CD14-positive monocyte (primary cell): ENCODE measurements around the gene ABHD17C. TPM values are rescaled to one million over a fixed set of nuclear protein-coding genes. Genes with fewer than 3 reads are reported as not detected.

Experiments used
- DNase-seq, 3 donors: peaks; one replicate each; pipeline ENCODE4 v3.0.0-alpha.2; 2011 to 2022
- H2AFZ ChIP-seq: 2 replicates; pipeline ENCODE4 v1.6.0; 2012; ENCODE audit warnings: mild to moderate bottlenecking, low read depth, low read length, inconsistent platforms; ENCODE audit not compliant: insufficient read depth, poor library complexity, severe bottlenecking
- H3K27ac ChIP-seq, 2 donors: 1 replicate in 1 of 2; 2 replicates in 1 of 2; pipeline ENCODE4 v1.5.1; 2012 to 2013; ENCODE audit warnings: low read length in 2 of 2, control low read depth in 1 of 2, inconsistent platforms in 1 of 2, low read depth in 1 of 2, mild to moderate bottlenecking in 1 of 2
- H3K27me3 ChIP-seq, 2 donors: one replicate each; pipeline versions ENCODE4 v1.6.0 to v1.6.1; 2011 to 2013; ENCODE audit warnings: low read length in 2 of 2; ENCODE audit not compliant: control insufficient read depth in 2 of 2, insufficient read depth in 2 of 2
- H3K36me3 ChIP-seq, 2 donors: replicated peaks in 1 of 2; 1 replicate in 1 of 2; 2 replicates in 1 of 2; pipeline versions ENCODE4 v1.5.1 to v1.6.1; 2012 to 2013; ENCODE audit warnings: low read length in 2 of 2, control low read depth in 1 of 2, inconsistent platforms in 1 of 2, mild to moderate bottlenecking in 1 of 2; ENCODE audit not compliant: insufficient read depth in 2 of 2, control insufficient read depth in 1 of 2
- H3K4me1 ChIP-seq, 2 donors: 1 replicate in 1 of 2; 2 replicates in 1 of 2; pipeline versions ENCODE4 v1.5.1 to v1.6.1; 2012 to 2013; ENCODE audit warnings: low read length in 2 of 2, control low read depth in 1 of 2, inconsistent platforms in 1 of 2, mild to moderate bottlenecking in 1 of 2, moderate library complexity in 1 of 2; ENCODE audit not compliant: insufficient read depth in 2 of 2, control insufficient read depth in 1 of 2
- H3K4me2 ChIP-seq: replicated peaks from 2 replicates; pipeline ENCODE3; 2012; ENCODE audit warnings: low read length, moderate library complexity, mild to moderate bottlenecking; ENCODE audit not compliant: poor library complexity, severe bottlenecking; ENCODE audit errors: extremely low read depth
- H3K4me3 ChIP-seq, 3 experiments: fragments of 200-600 bp in 1 of 3; sonication (generic) in 1 of 3; replicated peaks in 1 of 3; 1 replicate in 2 of 3; 2 replicates in 1 of 3; pipeline ENCODE4 v1.5.1; 2011 to 2013; ENCODE audit warnings: low read length in 3 of 3, mild to moderate bottlenecking in 3 of 3, control low read depth in 2 of 3, low read depth in 2 of 3, inconsistent platforms in 1 of 3, moderate library complexity in 1 of 3
- H3K79me2 ChIP-seq: 2 replicates; pipeline ENCODE4 v1.6.0; 2012; ENCODE audit warnings: mild to moderate bottlenecking, control low read depth, inconsistent platforms, low read length, moderate library complexity; ENCODE audit not compliant: insufficient read depth
- H3K9ac ChIP-seq: 2 replicates; pipeline ENCODE4 v1.6.0; 2017; ENCODE audit warnings: low read length, mild to moderate bottlenecking; ENCODE audit not compliant: insufficient read depth, poor library complexity, severe bottlenecking
- H3K9me3 ChIP-seq, 2 donors: replicated peaks in 1 of 2; 1 replicate in 1 of 2; 2 replicates in 1 of 2; pipeline versions ENCODE4 v1.5.1 to v1.6.1; 2012 to 2013; ENCODE audit warnings: low read length in 2 of 2, control low read depth in 1 of 2; ENCODE audit not compliant: control insufficient read depth in 1 of 2, insufficient read depth in 1 of 2
- H4K20me1 ChIP-seq: 2 replicates; pipeline ENCODE4 v1.6.0; 2012; ENCODE audit warnings: mild to moderate bottlenecking, low read length, control low read depth, moderate library complexity; ENCODE audit not compliant: insufficient read depth
- H3K27ac Mint-ChIP-seq, 7 donors: one replicate each; pipeline ENCODE4 v1.8.0; 2020; ENCODE audit warnings: mild to moderate bottlenecking in 7 of 7, mixed read lengths in 7 of 7, moderate library complexity in 6 of 7, inconsistent platforms in 2 of 7
- H3K27me3 Mint-ChIP-seq, 3 donors: one replicate each; pipeline ENCODE4 v1.8.0; 2021 to 2022; ENCODE audit warnings: low read depth in 3 of 3, mild to moderate bottlenecking in 3 of 3, mixed read lengths in 3 of 3, moderate library complexity in 3 of 3, inconsistent platforms in 1 of 3
- H3K36me3 Mint-ChIP-seq, 2 donors: one replicate each; pipeline ENCODE4 v1.8.0; 2020; ENCODE audit warnings: mixed read lengths in 2 of 2, inconsistent platforms in 1 of 2, mild to moderate bottlenecking in 1 of 2
- H3K4me1 Mint-ChIP-seq: one replicate; pipeline ENCODE4 v1.8.0; 2020; ENCODE audit warnings: mild to moderate bottlenecking, mixed read lengths
- H3K4me3 Mint-ChIP-seq, 2 donors: one replicate each; pipeline ENCODE4 v1.8.0; 2020; ENCODE audit warnings: mild to moderate bottlenecking in 2 of 2, mixed read lengths in 2 of 2, moderate library complexity in 1 of 2
- H3K9me3 Mint-ChIP-seq, 7 donors: one replicate each; pipeline ENCODE4 v1.8.0; 2020 to 2022; ENCODE audit warnings: mixed read lengths in 7 of 7, mild to moderate bottlenecking in 6 of 7, moderate library complexity in 6 of 7, inconsistent platforms in 2 of 7
- CTCF ChIP-seq: fragments of 200-600 bp; IDR thresholded peaks from one replicate; pipeline ENCODE4 v1.8.0; 2022; ENCODE audit warnings: antibody characterized with exemption, mild to moderate bottlenecking
- WGBS: methylation state at CpG from one replicate; pipeline ENCODE4 v1.1.5; 2013; ENCODE audit warnings: missing lambda C conversion rate; ENCODE audit not compliant: insufficient coverage; 5-methylcytosine and 5-hydroxymethylcytosine counted together
- intact Hi-C, 2 donors: fragments of 100-400 bp; cut with micrococcal nuclease; formaldehyde crosslinking; loops; one replicate each; pipeline versions ENCODE4 v1.15.0 to v1.15.1; 2023
- polyA plus RNA-seq, 3 donors: library from polyadenylated mRNA; depleted of rRNA in 1 of 3; unstranded in 2 of 3; stranded (reverse) in 1 of 3; fragments of 300-500 nt in 2 of 3; fragments of >200 nt in 1 of 3; fragmentation: Illumina TruSeq in 2 of 3; gene quantifications; 1 replicate in 2 of 3; 2 replicates in 1 of 3; pipeline ENCODE4 v1.2.3, GENCODE V29; 2012 to 2021

ABHD17C gene
- polyA plus RNA-seq, 3 donors: 0.48 to 0.76 (median 0.68) TPM

- Mint-ChIP-seq H3K27me3 (peaks cover 0 to 4% (median 2%) of the 10 kb centered on the region in 3 donors), H3K36me3 (no peaks in the 10 kb centered on the region), H3K9me3 (peaks cover 0 to 3% (median 0%) of the 10 kb centered on the region in 7 donors), H3K4me3 (no peak overlapping the region), H3K4me1 (no peaks in the 10 kb centered on the region), H3K27ac (no peak overlapping the region)
- Histone ChIP-seq H3K9ac (no peak overlapping the region), H4K20me1 (no peaks in the 10 kb centered on the region), H3K4me1 (no peaks in the 10 kb centered on the region), H3K9me3 (no peaks in the 10 kb centered on the region), H3K27ac (no peak overlapping the region), H3K4me2 (no peak overlapping the region), H3K4me3 (no peak overlapping the region), H3K27me3 (no peaks in the 10 kb centered on the region), H3K79me2 (no peaks in the 10 kb centered on the region), H3K36me3 (no peaks in the 10 kb centered on the region), H2AFZ (no peak overlapping the region)
- DNase-seq: no peak
- TF ChIP-seq CTCF: no peak
- 100% methylated on average over 2 of the region's 7 CpGs for WGBS
- intact Hi-C loops: no loop called here
Measured at GRCh38 chr15:80769829-80770705, 75.0 kb downstream of the ABHD17C start.

- Histone ChIP-seq H2AFZ (no peak overlapping the region), H4K20me1 (no peaks in the 10 kb centered on the region), H3K4me3 (no peak overlapping the region), H3K9ac (no peak overlapping the region), H3K4me1 (peaks cover 18% of the 10 kb centered on the region in 2 donors), H3K4me2 (no peak overlapping the region), H3K36me3 (no peaks in the 10 kb centered on the region), H3K27me3 (peaks cover 0 to 4% of the 10 kb centered on the region in 2 donors), H3K27ac (no peak overlapping the region), H3K79me2 (no peaks in the 10 kb centered on the region), H3K9me3 (peaks cover 5 to 12% of the 10 kb centered on the region in 2 donors)
- Mint-ChIP-seq H3K4me1 (peaks cover 18% of the 10 kb centered on the region), H3K4me3 (no peak overlapping the region), H3K36me3 (peaks cover 2 to 3% of the 10 kb centered on the region in 2 donors), H3K27me3 (peaks cover 2 to 10% (median 10%) of the 10 kb centered on the region in 3 donors), H3K27ac (no peak overlapping the region), H3K9me3 (peaks cover 0 to 13% (median 4%) of the 10 kb centered on the region in 7 donors)
- WGBS: no CpG with 5 or more reads among the region's 8 CpGs
- intact Hi-C loops: no loop called here
- DNase-seq: no peak
- TF ChIP-seq CTCF: no peak
Measured at GRCh38 chr15:80773122-80773551, 78.0 kb downstream of the ABHD17C start.
